A673 (cell line): ENCODE data around the gene SYTL3. TPM values are rescaled to one million over a fixed set of nuclear protein-coding genes. Genes with fewer than 3 reads are reported as not detected.

Experiments used
- BruUV-seq: library from RNA; stranded (reverse); fragments of 400-500 nt; replicated peaks from 2 replicates; lab custom pipeline; 2021; lab: Mats Ljungman, UMichigan
- CTCF ChIA-PET: fragments of 300-600 bp; sonication (Branson Sonifier 250); formaldehyde crosslinking; loops from one replicate; lab custom pipeline; 2022; ENCODE audit warnings: antibody characterized with exemption; lab: Charles Lee
- POLR2A ChIA-PET: fragments of 300-600 bp; sonication (Branson Sonifier 250); formaldehyde crosslinking; loops from one replicate; lab custom pipeline; 2022; ENCODE audit warnings: antibody characterized with exemption; ENCODE audit not compliant: low non-redundant PET; lab: Charles Lee
- DNase-seq: peaks from one replicate; pipeline ENCODE4 v3.0.0-alpha.2; 2015; ENCODE audit warnings: low spot score
- H3K27ac ChIP-seq: fragments of 200-600 bp; sonication (generic); 2 replicates; pipeline ENCODE4 v1.5.1; 2016; ENCODE audit warnings: mixed run types, low read depth, mild to moderate bottlenecking, mixed read lengths, antibody characterized with exemption, low read length; ENCODE audit not compliant: poor library complexity, severe bottlenecking
- H3K27me3 ChIP-seq: fragments of 200-600 bp; sonication (generic); replicated peaks from 2 replicates; pipeline ENCODE4 v1.6.1; 2017; ENCODE audit warnings: mixed run types, low read depth, mild to moderate bottlenecking, mixed read lengths, antibody characterized with exemption, low read length; ENCODE audit not compliant: insufficient read depth, poor library complexity
- H3K36me3 ChIP-seq: fragments of 200-600 bp; sonication (generic); 2 replicates; pipeline ENCODE4 v1.6.1; 2016; ENCODE audit warnings: mixed run types, mild to moderate bottlenecking, mixed read lengths, antibody characterized with exemption, low read length; ENCODE audit not compliant: insufficient read depth, poor library complexity, severe bottlenecking
- H3K4me1 ChIP-seq: fragments of 200-600 bp; sonication (generic); 2 replicates; pipeline ENCODE4 v1.6.1; 2017; ENCODE audit warnings: mixed run types, mild to moderate bottlenecking, mixed read lengths, antibody characterized with exemption, low read length; ENCODE audit not compliant: insufficient read depth, poor library complexity, severe bottlenecking
- H3K4me3 ChIP-seq: fragments of 200-600 bp; sonication (generic); 2 replicates; pipeline ENCODE4 v1.5.1; 2016; ENCODE audit warnings: low read depth, mixed run types, mild to moderate bottlenecking, mixed read lengths, low read length; ENCODE audit not compliant: poor library complexity, severe bottlenecking
- H3K9me3 ChIP-seq: fragments of 200-600 bp; sonication (generic); 2 replicates; pipeline ENCODE4 v1.6.1; 2016; ENCODE audit warnings: mixed run types, low read depth, mild to moderate bottlenecking, mixed read lengths, antibody characterized with exemption, low read length; ENCODE audit not compliant: poor library complexity, severe bottlenecking
- EZH2 ChIP-seq: fragments of 200-600 bp; sonication (generic); IDR thresholded peaks from 2 replicates; pipeline ENCODE4 v1.6.1; 2017; ENCODE audit warnings: borderline replicate concordance, low read depth, mild to moderate bottlenecking, mixed read lengths, antibody characterized with exemption, low read length; ENCODE audit not compliant: poor library complexity, severe bottlenecking
- intact Hi-C: fragments of 100-400 bp; cut with micrococcal nuclease; formaldehyde crosslinking; loops from one replicate; pipeline ENCODE4 v1.10.0; 2022; ENCODE audit not compliant: unreplicated experiment
- total RNA-seq: library from RNA; stranded (reverse); gene quantifications from 2 replicates; pipeline ENCODE4 v1.2.3, GENCODE V29; 2021
- TF ChIP-seq, protein P1 (sequence below): fragments of 300-800, 200-600 bp; sonication (generic); conservative IDR thresholded peaks from 2 replicates; pipeline ENCODE4 v1.5.1; 2017; ENCODE audit warnings: low read depth, mild to moderate bottlenecking, antibody characterized with exemption, low read length, moderate library complexity, mixed read lengths

Gene SYTL3
- total RNA-seq, 1 experiment from 2014 or later = 0.82 TPM

DNA sequence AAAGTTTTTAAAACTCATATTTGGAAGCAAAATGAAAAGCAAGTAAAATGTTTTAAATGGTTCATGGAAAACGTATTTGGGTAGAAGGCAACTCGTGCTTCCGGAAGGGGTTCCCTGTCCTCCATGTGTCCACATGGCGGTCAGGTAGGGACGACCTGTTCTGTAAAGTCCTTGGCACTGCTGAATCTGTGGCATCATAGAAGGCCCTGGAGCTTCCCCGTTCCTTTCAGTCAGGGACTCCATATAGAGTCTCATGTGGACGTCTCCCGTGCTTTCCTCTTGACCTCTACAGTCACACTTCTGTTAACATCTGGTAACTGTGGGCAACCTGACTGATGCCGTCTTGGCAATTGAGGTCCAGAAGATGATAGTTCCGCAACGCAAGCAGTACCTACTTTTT lies 16.7 kb upstream of the SYTL3 start:
- TF ChIP-seq, protein P1, sequence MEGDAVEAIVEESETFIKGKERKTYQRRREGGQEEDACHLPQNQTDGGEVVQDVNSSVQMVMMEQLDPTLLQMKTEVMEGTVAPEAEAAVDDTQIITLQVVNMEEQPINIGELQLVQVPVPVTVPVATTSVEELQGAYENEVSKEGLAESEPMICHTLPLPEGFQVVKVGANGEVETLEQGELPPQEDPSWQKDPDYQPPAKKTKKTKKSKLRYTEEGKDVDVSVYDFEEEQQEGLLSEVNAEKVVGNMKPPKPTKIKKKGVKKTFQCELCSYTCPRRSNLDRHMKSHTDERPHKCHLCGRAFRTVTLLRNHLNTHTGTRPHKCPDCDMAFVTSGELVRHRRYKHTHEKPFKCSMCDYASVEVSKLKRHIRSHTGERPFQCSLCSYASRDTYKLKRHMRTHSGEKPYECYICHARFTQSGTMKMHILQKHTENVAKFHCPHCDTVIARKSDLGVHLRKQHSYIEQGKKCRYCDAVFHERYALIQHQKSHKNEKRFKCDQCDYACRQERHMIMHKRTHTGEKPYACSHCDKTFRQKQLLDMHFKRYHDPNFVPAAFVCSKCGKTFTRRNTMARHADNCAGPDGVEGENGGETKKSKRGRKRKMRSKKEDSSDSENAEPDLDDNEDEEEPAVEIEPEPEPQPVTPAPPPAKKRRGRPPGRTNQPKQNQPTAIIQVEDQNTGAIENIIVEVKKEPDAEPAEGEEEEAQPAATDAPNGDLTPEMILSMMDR = no peak
- TF ChIP-seq EZH2 = no peak
- H3K4me1 ChIP-seq = peaks cover 19% of the 10 kb centered on the region
- no peaks in the 10 kb centered on the region for H3K9me3 ChIP-seq
- H3K36me3 ChIP-seq = peaks cover 27% of the 10 kb centered on the region
- no peak for DNase-seq
- H3K4me3 ChIP-seq = no peak overlapping the region
- BruUV-seq = no TSS peak
- CTCF ChIA-PET = no interaction called here
- H3K27ac ChIP-seq = no peak overlapping the region
- H3K27me3 ChIP-seq = no peaks in the 10 kb centered on the region
- POLR2A ChIA-PET = no interaction called here
- intact Hi-C loops = no loop called here

DNA sequence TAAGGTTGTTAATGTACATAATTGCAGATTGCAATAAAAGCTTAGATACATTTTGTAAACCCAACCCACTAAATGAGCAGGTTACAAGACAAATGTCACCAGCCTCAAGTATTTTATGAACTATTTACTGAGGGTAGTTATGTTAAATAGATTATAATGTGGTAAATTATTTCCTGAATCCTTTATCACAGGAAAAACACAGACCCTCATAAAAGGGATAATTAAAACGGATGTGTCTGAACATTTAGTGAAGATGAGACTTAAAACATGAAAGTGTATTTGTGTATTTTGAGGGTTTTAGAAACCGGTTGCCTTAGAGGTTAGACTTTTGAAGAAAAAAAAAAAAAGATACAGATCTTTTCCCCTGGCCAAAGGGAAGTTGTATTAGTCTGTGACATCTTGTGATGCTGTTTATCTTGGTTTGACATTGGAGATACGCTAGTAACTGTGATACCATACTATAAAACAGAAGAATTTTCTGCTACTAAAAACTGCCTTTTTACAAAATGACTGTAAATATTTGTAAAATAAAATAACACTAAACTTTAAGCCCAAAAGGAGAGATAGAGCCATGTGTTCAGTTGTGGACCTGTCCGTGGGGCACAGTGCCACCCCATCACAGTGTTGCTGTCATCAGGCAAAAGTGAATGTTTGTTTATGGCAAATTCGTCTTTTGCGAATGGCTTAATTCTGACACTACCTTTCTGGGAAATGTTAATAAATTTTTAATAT lies 15.0 kb upstream of the SYTL3 start:
- ChIA-PET CTCF (no interaction called here), POLR2A (no interaction called here)
- Histone ChIP-seq H3K4me1 (peaks cover 19% of the 10 kb centered on the region), H3K27ac (no peak overlapping the region), H3K36me3 (peaks cover 19% of the 10 kb centered on the region), H3K4me3 (no peak overlapping the region), H3K27me3 (no peaks in the 10 kb centered on the region), H3K9me3 (no peaks in the 10 kb centered on the region)
- BruUV-seq = no TSS peak
- TF ChIP-seq, protein P1 = no peak
- no peak for TF ChIP-seq EZH2
- DNase-seq = peak; percentile 57
- intact Hi-C loops = no loop called here

DNA sequence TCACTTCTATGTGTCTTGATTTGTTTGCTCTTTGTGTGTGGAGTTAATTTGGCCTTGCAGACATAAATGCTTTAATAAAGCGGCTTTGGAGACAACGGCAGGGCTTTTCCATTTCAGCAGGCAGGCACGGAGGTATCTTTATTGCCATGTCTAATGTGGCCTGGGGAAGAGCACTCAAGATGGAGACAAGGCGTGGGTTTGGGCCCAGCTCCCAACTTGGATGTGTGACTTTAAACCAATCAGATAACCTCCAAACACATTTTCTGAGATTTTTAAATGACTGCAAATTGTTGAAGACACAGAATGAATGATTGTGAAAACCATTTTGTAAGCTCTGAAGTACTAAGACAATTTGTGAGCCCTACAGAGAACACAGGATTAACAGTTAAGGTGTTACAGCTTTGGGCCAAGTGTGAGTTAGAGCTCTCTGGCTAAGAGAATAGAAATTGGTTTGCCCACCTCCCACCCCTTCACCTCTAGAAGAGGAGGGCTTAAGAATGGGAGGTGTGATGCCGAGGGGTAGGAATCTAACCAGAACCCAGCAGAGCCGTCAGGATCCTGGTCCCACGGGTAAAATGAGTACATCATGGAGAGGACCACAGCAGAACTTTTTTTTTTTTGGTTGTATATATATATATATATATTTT lies 14.3 kb upstream of the SYTL3 start:
- TF ChIP-seq EZH2 = no peak
- TF ChIP-seq, protein P1 = no peak
- no peak for DNase-seq
- H3K4me3 ChIP-seq = no peak overlapping the region
- peaks cover 19% of the 10 kb centered on the region for H3K4me1 ChIP-seq
- CTCF ChIA-PET = no interaction called here
- intact Hi-C loops = no loop called here
- no peak overlapping the region for H3K27ac ChIP-seq
- no peaks in the 10 kb centered on the region for H3K9me3 ChIP-seq
- no peaks in the 10 kb centered on the region for H3K27me3 ChIP-seq
- peaks cover 18% of the 10 kb centered on the region for H3K36me3 ChIP-seq
- POLR2A ChIA-PET = no interaction called here
- BruUV-seq = no TSS peak
